Measurements from ENCODE around the gene MT1F.

The MT1F gene

GRCh38 chr16:56689171-56689570 lies 31.4 kb downstream of the MT1F start:
- no peak for TF ChIP-seq CTCF (conservative IDR thresholded peaks at IDR 0.05; ENCODE audit: control insufficient read depth, insufficient read depth, low read depth, low read length)
- no peak overlapping the region for H3K4me3 ChIP-seq (ENCODE audit: control insufficient read depth, low read depth, low read length)
- peak; percentile 17 for DNase-seq (ENCODE audit: low read depth)

GRCh38 chr16:56690420-56691122 lies 32.8 kb downstream of the MT1F start:
- no peak for DNase-seq (ENCODE audit: low read depth)
- no peak overlapping the region for H3K4me3 ChIP-seq (ENCODE audit: control insufficient read depth, low read depth, low read length)
- TF ChIP-seq CTCF (conservative IDR thresholded peaks at IDR 0.05; ENCODE audit: control insufficient read depth, insufficient read depth, low read depth, low read length) = no peak

- peak; percentile 30 for DNase-seq (ENCODE audit: low read depth)
- TF ChIP-seq CTCF (conservative IDR thresholded peaks at IDR 0.05; ENCODE audit: control insufficient read depth, insufficient read depth, low read depth, low read length) = no peak
- no peak overlapping the region for H3K4me3 ChIP-seq (ENCODE audit: control insufficient read depth, low read depth, low read length)
Observed at GRCh38 chr16:56691885-56692284, 34.1 kb downstream of the MT1F start.

- no peak for TF ChIP-seq CTCF (conservative IDR thresholded peaks at IDR 0.05; ENCODE audit: control insufficient read depth, insufficient read depth, low read depth, low read length)
- no peak for DNase-seq (ENCODE audit: low read depth)
- no peak overlapping the region for H3K4me3 ChIP-seq (ENCODE audit: control insufficient read depth, low read depth, low read length)
Observed at GRCh38 chr16:56695246-56695645, 37.5 kb downstream of the MT1F start.

- TF ChIP-seq CTCF (conservative IDR thresholded peaks at IDR 0.05; ENCODE audit: control insufficient read depth, insufficient read depth, low read depth, low read length) = no peak
- no peak overlapping the region for H3K4me3 ChIP-seq (ENCODE audit: control insufficient read depth, low read depth, low read length)
- no peak for DNase-seq (ENCODE audit: low read depth)
Observed at GRCh38 chr16:56697456-56698155, 39.8 kb downstream of the MT1F start.

- TF ChIP-seq CTCF (conservative IDR thresholded peaks at IDR 0.05; ENCODE audit: control insufficient read depth, insufficient read depth, low read depth, low read length) = no peak
- DNase-seq (ENCODE audit: low read depth) = peak; percentile 38
- H3K4me3 ChIP-seq (ENCODE audit: control insufficient read depth, low read depth, low read length) = no peak overlapping the region
Observed at GRCh38 chr16:56700195-56700594, 42.4 kb downstream of the MT1F start.
